K562 (cell line): ENCODE data around the gene GAPDHS. TPM values are rescaled to one million over a fixed set of nuclear protein-coding genes. Genes with fewer than 3 reads are reported as not detected.

ENCODE experiments used
- CBX5 ChIP-seq: IDR thresholded peaks from 2 replicates; pipeline ENCODE4 v1.6.1; 2014; ENCODE audit warnings: low read depth, borderline replicate concordance
- LEF1 ChIP-seq: fragments of 450-650 bp; IDR thresholded peaks from 2 replicates; pipeline ENCODE4 v1.6.1; 2016; ENCODE audit warnings: mild to moderate bottlenecking
- RREB1 ChIP-seq: fragments of 250-450 bp; sonication (Bioruptor Pico); IDR thresholded peaks from 2 replicates; pipeline ENCODE4 v1.4.0; 2020
- ZNF280A ChIP-seq: fragments of 450-650 bp; IDR thresholded peaks from 2 replicates; pipeline ENCODE4 v1.6.1; 2018; ENCODE audit warnings: mild to moderate bottlenecking, low read depth; ENCODE audit not compliant: partially characterized antibody
- polyA plus RNA-seq, 8 experiments: library from polyadenylated mRNA; depleted of rRNA in 4 of 8; stranded (reverse) in 5 of 8; unstranded in 3 of 8; fragments of >200 nt; fragmentation: Nextera tagmentation in 2 of 8; fragmentation: Illumina TruSeq in 1 of 8; extraction: Ambion mirVana in 2 of 8; extraction: Trizol in 1 of 8; gene quantifications; 2 replicates each; pipeline versions ENCODE4 v1.2.1 to v1.2.3, GENCODE V29; 2011 to 2014; ENCODE audit warnings: inconsistent platforms in 1 of 8, missing spikeins in 1 of 8
- total RNA-seq, 7 experiments: library from RNA; depleted of rRNA in 6 of 7; stranded (reverse); fragments of >200 nt in 6 of 7; fragmentation: Illumina TruSeq in 2 of 7; extraction: Trizol in 2 of 7; gene quantifications; 2 replicates each; pipeline versions ENCODE4 v1.2.1 to v1.2.3, GENCODE V29; 2011 to 2021; ENCODE audit warnings: low replicate concordance in 1 of 7

Gene GAPDHS
- total and polyA plus RNA-seq, 9 of the 15 experiments (the other 6 are each of a cell fraction or from before 2014, with no cell fraction given): 0.08 to 0.12 TPM; not detected in 7

GRCh38 chr19:35524181-35524837 lies 8.9 kb upstream of the GAPDHS start (continued):
- TF ChIP-seq ZNF280A (no peak), RREB1 (CRISPR knock-in tag) (no peak), CBX5 (no peak), LEF1 (no peak)
- TF ChIP-seq, all 486 proteins: peak for 0
